HCT116 (cell line): ENCODE measurements around the gene CCDC112.

Experiments used
- CEBPB ChIP-seq: IDR thresholded peaks from 2 replicates; pipeline ENCODE4 v1.6.1; 2012; ENCODE audit warnings: low read depth
- EZH2 ChIP-seq: fragments of 200-600 bp; sonication (generic); IDR thresholded peaks from 2 replicates; pipeline ENCODE4 v1.6.1; 2017; ENCODE audit warnings: antibody characterized with exemption, mixed run types
- EZH2phosphoT487 ChIP-seq: fragments of 200-600 bp; IDR thresholded peaks from 2 replicates; pipeline ENCODE4 v1.6.1; 2018; ENCODE audit warnings: antibody characterized with exemption, borderline replicate concordance
- POLR2A ChIP-seq: IDR thresholded peaks from 2 replicates; pipeline ENCODE4 v1.7.0; 2011; ENCODE audit warnings: borderline replicate concordance; ENCODE audit not compliant: insufficient read depth, insufficient read length; ENCODE audit errors: extremely low read depth
- POLR2AphosphoS5 ChIP-seq: IDR thresholded peaks from 2 replicates; pipeline ENCODE4 v1.6.1; 2011; ENCODE audit warnings: mild to moderate bottlenecking, low read depth, low read length, moderate library complexity
- ZFX ChIP-seq: fragments of 450-650 bp; IDR thresholded peaks from 2 replicates; pipeline ENCODE4 v1.6.1; 2017
- ZNF274 ChIP-seq: fragments of 200-500 bp; sonication (Bioruptor generic); IDR thresholded peaks from 2 replicates; pipeline ENCODE4 v1.6.1; 2014; ENCODE audit warnings: mild to moderate bottlenecking, low read depth, low read length, inconsistent platforms
- TF ChIP-seq, protein P1 (sequence below), 3 experiments: fragments of 200-600 bp in 1 of 3; sonication (generic) in 1 of 3; IDR thresholded peaks in 2 of 3; conservative IDR thresholded peaks in 1 of 3; 2 replicates each; pipeline ENCODE4 v1.5.1; 2012 to 2017; ENCODE audit warnings: low read depth in 2 of 3, low read length in 2 of 3, antibody characterized with exemption in 1 of 3, borderline replicate concordance in 1 of 3, control low read depth in 1 of 3, mild to moderate bottlenecking in 1 of 3, mixed read lengths in 1 of 3, mixed run types in 1 of 3, moderate library complexity in 1 of 3; ENCODE audit not compliant: insufficient read depth in 1 of 3
- TF ChIP-seq, protein P2 (sequence below): IDR thresholded peaks from 2 replicates; pipeline ENCODE4 v1.6.1; 2012

DNA sequence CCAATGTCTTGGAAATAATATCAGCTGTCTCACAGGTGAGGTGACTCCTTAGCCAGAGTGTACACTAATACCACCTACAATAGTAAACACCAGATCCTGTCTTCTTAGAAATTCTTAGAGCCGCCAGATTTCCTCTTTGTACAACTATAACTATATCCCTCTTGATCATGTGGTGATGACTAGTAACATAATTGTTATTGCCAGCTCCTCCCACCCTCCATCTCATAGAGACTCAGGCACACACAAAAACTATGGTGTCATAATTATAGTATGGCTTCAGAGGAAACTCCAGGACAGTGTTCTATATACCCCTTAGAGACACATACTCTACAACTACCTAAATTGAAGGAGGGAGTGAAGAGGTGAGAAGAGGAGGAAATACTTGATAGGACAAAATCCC lies 66.8 kb downstream of the CCDC112 start:
- TF ChIP-seq, protein P1, sequence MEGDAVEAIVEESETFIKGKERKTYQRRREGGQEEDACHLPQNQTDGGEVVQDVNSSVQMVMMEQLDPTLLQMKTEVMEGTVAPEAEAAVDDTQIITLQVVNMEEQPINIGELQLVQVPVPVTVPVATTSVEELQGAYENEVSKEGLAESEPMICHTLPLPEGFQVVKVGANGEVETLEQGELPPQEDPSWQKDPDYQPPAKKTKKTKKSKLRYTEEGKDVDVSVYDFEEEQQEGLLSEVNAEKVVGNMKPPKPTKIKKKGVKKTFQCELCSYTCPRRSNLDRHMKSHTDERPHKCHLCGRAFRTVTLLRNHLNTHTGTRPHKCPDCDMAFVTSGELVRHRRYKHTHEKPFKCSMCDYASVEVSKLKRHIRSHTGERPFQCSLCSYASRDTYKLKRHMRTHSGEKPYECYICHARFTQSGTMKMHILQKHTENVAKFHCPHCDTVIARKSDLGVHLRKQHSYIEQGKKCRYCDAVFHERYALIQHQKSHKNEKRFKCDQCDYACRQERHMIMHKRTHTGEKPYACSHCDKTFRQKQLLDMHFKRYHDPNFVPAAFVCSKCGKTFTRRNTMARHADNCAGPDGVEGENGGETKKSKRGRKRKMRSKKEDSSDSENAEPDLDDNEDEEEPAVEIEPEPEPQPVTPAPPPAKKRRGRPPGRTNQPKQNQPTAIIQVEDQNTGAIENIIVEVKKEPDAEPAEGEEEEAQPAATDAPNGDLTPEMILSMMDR (IDR thresholded peaks at IDR 0.05 in 2 of 3, conservative IDR thresholded peaks at IDR 0.05 in 1 of 3; ENCODE audit: borderline replicate concordance in 1 of 3, insufficient read depth in 1 of 3, low read depth in 2 of 3, low read length in 2 of 3): no peak
- TF ChIP-seq EZH2: no peak
- TF ChIP-seq ZFX: no peak
- TF ChIP-seq, protein P2, sequence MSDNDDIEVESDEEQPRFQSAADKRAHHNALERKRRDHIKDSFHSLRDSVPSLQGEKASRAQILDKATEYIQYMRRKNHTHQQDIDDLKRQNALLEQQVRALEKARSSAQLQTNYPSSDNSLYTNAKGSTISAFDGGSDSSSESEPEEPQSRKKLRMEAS: no peak
- TF ChIP-seq ZNF274: no peak
- no peak for TF ChIP-seq POLR2A
- TF ChIP-seq POLR2AphosphoS5: no peak
- TF ChIP-seq EZH2phosphoT487: no peak
- TF ChIP-seq CEBPB: no peak
